Measurements from ENCODE around the gene PDE4D.

Gene PDE4D

GRCh38 chr5:59684388-59685190 lies 208.9 kb downstream of the PDE4D start:
- H3K4me3 ChIP-seq (replicated peaks; ENCODE audit: insufficient read depth, low read length): no peak overlapping the region
- H3K27ac ChIP-seq (replicated peaks): no peak overlapping the region
- TF ChIP-seq REST (IDR thresholded peaks at IDR 0.05; ENCODE audit: insufficient replicate concordance, low read depth): no peak
- no peak for TF ChIP-seq GABPA (IDR thresholded peaks at IDR 0.05; ENCODE audit: low read depth)
- TF ChIP-seq POLR2AphosphoS5 (IDR thresholded peaks at IDR 0.05; ENCODE audit: low read depth): no peak
- no peak for DNase-seq (ENCODE audit: low read depth in 1 of 2, low spot score in 1 of 2)
- H3K27me3 ChIP-seq (ENCODE audit: insufficient read depth, poor library complexity, severe bottlenecking): no peaks in the 10 kb centered on the region

GRCh38 chr5:59683311-59683710 lies 210.2 kb downstream of the PDE4D start:
- no peak overlapping the region for H3K27ac ChIP-seq (replicated peaks)
- TF ChIP-seq SPI1 (IDR thresholded peaks at IDR 0.05; ENCODE audit: borderline replicate concordance, low read depth) (no peak), GABPA (IDR thresholded peaks at IDR 0.05; ENCODE audit: low read depth) (no peak), REST (IDR thresholded peaks at IDR 0.05; ENCODE audit: insufficient replicate concordance, low read depth) (no peak), POLR2AphosphoS5 (IDR thresholded peaks at IDR 0.05; ENCODE audit: low read depth) (no peak), CTCF (IDR thresholded peaks at IDR 0.05; ENCODE audit: insufficient read depth, low read length) (no peak)
- no peak for DNase-seq (ENCODE audit: low read depth in 1 of 2, low spot score in 1 of 2)
- H3K4me3 ChIP-seq (replicated peaks; ENCODE audit: insufficient read depth, low read length): no peak overlapping the region
- H3K27me3 ChIP-seq (ENCODE audit: insufficient read depth, poor library complexity, severe bottlenecking): no peaks in the 10 kb centered on the region

- DNase-seq (ENCODE audit: low read depth in 1 of 2, low spot score in 1 of 2): no peak
- H3K27me3 ChIP-seq (ENCODE audit: insufficient read depth, poor library complexity, severe bottlenecking): no peaks in the 10 kb centered on the region
Observed at GRCh38 chr5:59682542-59682941, 211.0 kb downstream of the PDE4D start.

More at GRCh38 chr5:59682542-59682941, 211.0 kb downstream of the PDE4D start:
- TF ChIP-seq CTCF (IDR thresholded peaks at IDR 0.05; ENCODE audit: insufficient read depth, low read length): no peak
- no peak for TF ChIP-seq REST (IDR thresholded peaks at IDR 0.05; ENCODE audit: insufficient replicate concordance, low read depth)
- TF ChIP-seq POLR2AphosphoS5 (IDR thresholded peaks at IDR 0.05; ENCODE audit: low read depth): no peak
- no peak for TF ChIP-seq SPI1 (IDR thresholded peaks at IDR 0.05; ENCODE audit: borderline replicate concordance, low read depth)
- no peak for TF ChIP-seq GABPA (IDR thresholded peaks at IDR 0.05; ENCODE audit: low read depth)
- H3K27ac ChIP-seq (replicated peaks): no peak overlapping the region
- no peak overlapping the region for H3K4me3 ChIP-seq (replicated peaks; ENCODE audit: insufficient read depth, low read length)
